H1 (cell line): ENCODE results near the gene WDFY4. TPM values are rescaled to one million over a fixed set of nuclear protein-coding genes. Genes with fewer than 3 reads are reported as not detected.

ENCODE experiments used
- BACH1 ChIP-seq: IDR thresholded peaks from 2 replicates; pipeline ENCODE4 v1.6.1; 2012; ENCODE audit warnings: low read length, improper control_type of control experiment
- EGR1 ChIP-seq: IDR thresholded peaks from 2 replicates; pipeline ENCODE4 v1.6.1; 2011; ENCODE audit warnings: low read depth, low read length, borderline replicate concordance
- HDAC6 ChIP-seq: IDR thresholded peaks from one replicate; pipeline ENCODE4 v1.7.1; 2012; ENCODE audit warnings: low read depth, mild to moderate bottlenecking, inconsistent platforms, low read length, moderate library complexity
- JUN ChIP-seq: IDR thresholded peaks from 2 replicates; pipeline ENCODE4 v1.6.1; 2011; ENCODE audit warnings: low read depth, mild to moderate bottlenecking, improper control_type of control experiment, low read length
- KDM5A ChIP-seq: fragments of 200-600 bp; IDR thresholded peaks from 2 replicates; pipeline ENCODE4 v1.7.1; 2012; ENCODE audit warnings: mild to moderate bottlenecking, low read length, inconsistent platforms, mixed read lengths
- MAX ChIP-seq: IDR thresholded peaks from 2 replicates; pipeline ENCODE4 v1.6.1; 2012; ENCODE audit warnings: inconsistent platforms
- polyA plus RNA-seq, 7 experiments: library from polyadenylated mRNA; depleted of rRNA in 3 of 7; stranded (reverse) in 5 of 7; unstranded in 2 of 7; fragments of >200 nt in 5 of 7; fragments of 200-250 nt in 2 of 7; gene quantifications; 1 replicate in 5 of 7; 2 replicates in 1 of 7; 4 replicates in 1 of 7; pipeline versions ENCODE4 v1.2.1 to v1.2.3, GENCODE V29; 2011 to 2013; ENCODE audit warnings: missing spikeins in 2 of 7, mixed read lengths in 2 of 7
- total RNA-seq: library from RNA; stranded (reverse); fragmentation: NEBNext Ultra II Directional; extraction: Animal tissue kit (Norgen Biotek cat#: 25700); gene quantifications from 2 replicates; pipeline ENCODE4 v1.2.1, GENCODE V29; 2021

WDFY4 gene
- total and polyA plus RNA-seq, 2 of the 8 experiments (the other 6 are each of a cell fraction or from before 2014, with no cell fraction given), result not detected

GRCh38 chr10:49011756-49012155 lies 327.1 kb downstream of the WDFY4 start (continued):
- no peak for TF ChIP-seq KDM5A
- no peak for TF ChIP-seq MAX
- no peak for TF ChIP-seq JUN
- no peak for TF ChIP-seq EGR1
- TF ChIP-seq HDAC6, result no peak
- TF ChIP-seq BACH1, result no peak
